ENCODE results near the gene UST.

- TF ChIP-seq CTCF (conservative IDR thresholded peaks at IDR 0.05; ENCODE audit: low read length) = no peak
- TF ChIP-seq EZH2phosphoT487 (IDR thresholded peaks at IDR 0.05; ENCODE audit: borderline replicate concordance, low read depth, low read length) = no peak
Measured at GRCh38 chr6:149049230-149049629, 302.4 kb downstream of the UST start.

Data from OCI-LY7 (cell line).